NCI-H1105 (cell line): Measurements from ENCODE around the gene COL23A1.

Experiments
- DNase-seq: peaks from one replicate; lab custom pipeline; 2025; lab: John Stamatoyannopoulos, UW

COL23A1 gene

DNA sequence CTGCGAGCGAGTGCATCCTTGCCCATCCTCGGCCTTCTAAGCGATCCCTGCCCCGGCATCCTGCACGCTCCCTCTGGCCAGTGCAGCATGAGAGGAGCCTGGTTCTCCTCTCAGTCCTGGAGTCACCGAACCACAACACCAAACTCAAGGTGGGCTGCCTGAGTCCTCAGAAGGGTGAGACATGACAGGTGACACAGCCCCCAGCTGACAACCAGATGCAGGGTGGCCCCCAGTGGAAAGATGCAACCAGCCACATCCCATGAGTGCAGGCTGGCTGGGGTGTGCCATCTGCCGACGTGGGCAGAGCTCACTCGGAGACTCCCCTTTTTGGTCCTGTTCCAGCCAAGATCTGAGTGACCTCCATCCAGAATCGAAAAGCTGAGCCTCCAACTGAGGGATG lies 58.4 kb downstream of the COL23A1 start:
- no peak for DNase-seq

DNA sequence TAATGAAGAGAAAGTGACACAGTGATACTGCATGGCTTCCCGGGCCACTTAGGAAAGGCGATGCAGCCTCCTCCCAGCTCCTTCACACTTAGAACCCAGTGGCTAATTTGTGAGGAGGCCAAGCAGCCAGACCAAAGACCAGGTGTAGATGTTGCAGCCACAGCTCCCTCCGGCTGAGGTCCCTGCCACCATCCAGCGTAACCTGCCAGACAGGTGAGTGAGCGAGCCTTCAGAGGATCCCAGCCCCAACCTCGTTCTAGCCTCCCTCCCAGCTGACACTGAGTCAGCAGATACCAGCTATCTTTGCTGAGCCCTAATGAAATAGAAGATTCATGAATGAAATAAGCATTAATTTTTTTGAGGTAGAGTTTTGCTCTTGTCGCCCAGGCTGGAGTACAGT lies 59.7 kb downstream of the COL23A1 start:
- no peak for DNase-seq

GRCh38 chr5:178529080-178529479 lies 61.1 kb downstream of the COL23A1 start:
- no peak for DNase-seq

- no peak for DNase-seq
Measured at GRCh38 chr5:178527458-178528307, 62.5 kb downstream of the COL23A1 start.

DNA sequence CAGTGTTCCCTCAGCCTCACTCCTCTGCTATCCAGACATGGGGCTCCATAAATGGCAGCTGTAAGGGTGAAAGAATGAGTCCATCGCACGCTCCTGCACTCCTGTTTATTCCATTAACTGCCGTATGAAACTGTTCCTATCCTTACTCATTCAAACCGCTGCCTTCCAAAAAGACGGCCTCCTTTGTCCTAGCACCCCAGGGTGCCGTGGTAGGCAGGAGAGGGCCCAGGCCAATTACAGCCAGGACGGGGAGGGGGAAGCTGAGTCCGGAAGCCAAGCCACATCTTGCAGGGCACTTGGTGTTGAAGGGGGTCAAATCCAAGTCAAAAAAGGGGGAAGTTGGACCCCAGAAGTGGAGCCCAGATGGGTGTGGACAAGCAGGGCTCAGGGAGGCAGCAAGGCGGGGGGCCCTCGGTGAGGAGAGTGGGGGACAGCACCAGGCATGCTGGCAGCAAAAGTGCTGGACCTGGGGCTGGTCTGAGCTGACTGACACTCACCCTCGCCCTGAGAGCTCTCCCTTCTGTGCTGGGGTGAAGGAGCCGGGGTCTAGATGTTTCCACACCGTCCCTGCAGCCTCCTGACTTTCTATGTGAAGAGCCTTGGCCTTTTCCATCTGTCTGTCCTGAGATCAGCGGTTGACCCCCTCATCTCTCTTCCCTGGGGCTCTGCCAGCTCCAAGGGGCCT lies 63.3 kb downstream of the COL23A1 start:
- DNase-seq = no peak

DNA sequence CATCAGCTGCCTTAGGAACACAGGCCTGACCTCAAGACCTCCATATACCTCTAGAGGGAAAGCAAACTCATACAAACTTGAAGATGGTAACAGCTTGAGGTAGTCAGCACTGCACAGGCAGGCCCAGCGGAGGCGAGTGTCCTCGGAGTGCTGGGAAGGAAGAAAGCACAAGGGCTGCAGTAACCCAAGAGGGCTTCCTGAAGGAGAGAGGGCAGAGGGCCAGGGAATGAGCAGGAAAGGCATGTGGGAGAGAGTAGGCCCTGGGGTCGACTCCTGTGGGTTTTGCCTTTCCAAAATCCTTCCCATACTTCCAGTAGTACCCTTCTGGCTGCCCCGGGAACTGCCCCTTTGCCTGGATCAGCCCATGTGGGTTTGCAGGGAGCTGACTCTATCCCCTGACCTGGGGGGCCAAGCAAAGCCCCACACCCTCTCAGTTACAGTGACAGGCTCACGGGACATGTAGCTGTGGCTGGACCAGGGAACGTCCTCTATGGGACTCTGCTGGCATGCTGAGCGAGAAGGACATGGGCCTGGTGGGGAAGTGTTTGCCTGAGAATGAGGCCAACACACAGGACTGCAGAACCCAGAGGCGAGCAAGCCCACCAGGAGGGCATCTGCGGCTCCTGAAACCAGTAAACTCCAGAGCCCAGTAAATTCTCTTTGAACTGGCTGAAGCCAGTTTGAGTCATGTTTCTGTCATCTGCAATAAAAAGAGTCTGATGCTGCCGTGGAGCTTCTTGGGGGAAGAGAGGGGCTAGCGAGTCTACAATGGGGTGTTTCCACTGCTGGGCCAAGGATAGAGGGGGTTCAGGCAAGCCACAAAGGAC lies 64.1 kb downstream of the COL23A1 start:
- DNase-seq = no peak

GRCh38 chr5:178524093-178524882 lies 65.9 kb downstream of the COL23A1 start:
- no peak for DNase-seq

- DNase-seq = no peak
Measured at GRCh38 chr5:178522361-178522760, 67.8 kb downstream of the COL23A1 start.

DNA sequence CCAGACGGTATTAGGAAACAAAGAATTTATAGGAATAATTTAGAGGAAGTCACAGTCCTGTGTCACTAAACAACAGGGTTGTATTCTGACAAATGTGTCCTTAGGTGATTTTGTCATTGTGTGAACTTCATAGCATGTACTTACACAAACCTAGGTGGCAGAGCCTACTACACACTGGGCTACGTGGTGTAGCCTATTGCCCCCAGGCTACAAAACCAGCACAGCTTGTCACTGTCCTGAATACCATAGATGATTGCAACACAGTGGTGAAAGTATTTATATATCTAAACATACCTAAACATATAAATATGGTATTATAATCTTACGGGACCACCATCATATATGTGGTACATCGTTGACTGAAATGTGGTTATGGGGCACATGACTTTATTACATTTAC lies 69.3 kb downstream of the COL23A1 start:
- DNase-seq = no peak

DNA sequence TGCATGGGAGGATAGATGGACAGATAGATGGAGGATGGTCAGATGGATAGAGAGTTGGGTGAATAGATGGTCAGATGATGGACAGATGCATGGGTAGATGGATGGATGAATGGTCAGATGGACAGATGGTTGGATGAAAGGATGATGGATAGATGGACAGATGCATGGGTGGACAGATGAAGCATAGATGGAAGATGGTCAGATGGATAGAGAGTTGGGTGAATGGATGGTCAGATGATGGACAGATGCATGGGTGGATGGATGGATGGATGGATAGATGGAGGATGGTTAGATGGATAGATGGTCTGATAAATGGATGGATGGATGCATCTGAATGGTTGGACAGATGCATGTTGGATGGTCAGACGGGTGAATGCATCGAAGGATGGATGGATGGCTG lies 70.4 kb downstream of the COL23A1 start:
- no peak for DNase-seq

DNA sequence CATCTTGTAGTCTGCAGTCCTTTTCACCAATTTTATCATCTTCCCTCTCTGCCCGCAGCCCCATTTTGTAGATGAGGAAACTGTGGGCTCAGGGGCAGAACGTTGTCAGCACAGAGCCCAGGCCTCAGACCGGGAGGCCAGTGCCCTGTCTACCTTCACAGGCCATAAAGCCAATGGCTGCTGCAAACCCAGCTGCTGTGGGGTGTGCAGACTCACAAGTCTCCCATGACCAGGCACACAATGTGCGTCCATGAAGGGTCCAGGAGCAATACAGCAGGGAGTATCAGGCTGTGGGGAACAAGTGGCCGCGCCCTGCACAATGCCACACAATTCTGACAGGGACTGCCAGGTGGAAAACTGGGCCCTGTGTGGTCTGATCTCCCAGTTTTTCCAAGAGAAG lies 71.0 kb downstream of the COL23A1 start:
- no peak for DNase-seq

- DNase-seq = no peak
Measured at GRCh38 chr5:178516504-178517235, 73.5 kb downstream of the COL23A1 start.

GRCh38 chr5:178515776-178516503 lies 74.3 kb downstream of the COL23A1 start:
- no peak for DNase-seq

GRCh38 chr5:178514851-178515418 lies 75.3 kb downstream of the COL23A1 start:
- DNase-seq = no peak

DNA sequence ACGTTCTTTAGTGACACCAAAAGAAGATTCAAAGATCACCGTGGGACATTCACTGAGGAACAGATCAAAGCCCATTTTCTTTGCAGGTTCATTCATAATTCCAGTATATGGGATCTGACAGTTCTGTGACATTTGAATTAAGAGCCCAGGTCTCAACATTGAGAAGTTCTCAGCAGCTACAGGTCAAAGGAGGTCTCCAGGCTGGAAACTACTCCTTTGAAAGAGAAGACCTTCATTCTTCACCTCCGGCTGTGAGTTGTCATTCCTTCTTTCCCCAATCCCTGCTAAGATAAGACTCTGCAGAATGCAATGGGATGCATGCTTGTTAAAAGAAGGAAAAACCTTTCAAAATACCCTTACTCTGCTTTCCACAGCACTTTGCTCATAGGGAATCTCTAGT lies 79.0 kb downstream of the COL23A1 start:
- no peak for DNase-seq

- DNase-seq = no peak
Measured at GRCh38 chr5:178509491-178510057, 80.6 kb downstream of the COL23A1 start.

DNA sequence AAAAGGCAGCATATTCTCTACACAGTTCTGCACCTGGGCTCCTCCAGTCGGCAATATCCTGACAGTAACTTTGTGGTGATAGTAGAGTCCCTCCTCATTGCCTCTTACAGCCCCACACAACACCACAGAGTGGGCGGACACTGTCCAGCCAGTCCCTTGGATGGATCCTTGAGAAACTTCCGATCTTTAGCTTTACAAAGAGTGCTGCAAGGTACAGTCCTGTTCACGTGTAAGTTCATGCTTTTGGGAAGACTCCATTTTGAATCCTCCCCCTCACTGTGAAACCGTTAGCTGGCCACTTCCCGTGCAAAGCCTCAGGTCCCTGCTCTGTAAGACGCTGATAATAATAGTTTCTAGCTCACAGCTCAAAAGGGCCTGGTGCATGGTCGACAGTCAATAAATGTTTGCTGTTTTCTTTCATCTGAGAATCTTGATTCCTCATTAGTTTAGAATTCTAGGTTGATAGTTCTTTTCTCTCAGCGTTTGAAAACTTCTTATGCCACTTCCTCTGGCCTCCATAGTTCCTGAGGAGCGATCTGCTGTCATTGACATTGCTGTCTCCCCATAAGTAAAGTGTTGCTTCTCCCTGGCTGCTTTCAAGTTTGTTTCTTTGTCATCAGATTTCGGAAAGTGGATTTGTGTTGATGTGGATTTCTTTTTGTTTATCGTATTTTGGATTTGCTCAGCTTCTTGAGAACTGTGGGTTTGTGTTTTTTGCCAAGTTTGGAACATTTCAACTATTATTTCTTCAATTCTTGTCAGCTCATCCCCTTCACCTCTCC lies 82.9 kb downstream of the COL23A1 start:
- no peak for DNase-seq

DNA sequence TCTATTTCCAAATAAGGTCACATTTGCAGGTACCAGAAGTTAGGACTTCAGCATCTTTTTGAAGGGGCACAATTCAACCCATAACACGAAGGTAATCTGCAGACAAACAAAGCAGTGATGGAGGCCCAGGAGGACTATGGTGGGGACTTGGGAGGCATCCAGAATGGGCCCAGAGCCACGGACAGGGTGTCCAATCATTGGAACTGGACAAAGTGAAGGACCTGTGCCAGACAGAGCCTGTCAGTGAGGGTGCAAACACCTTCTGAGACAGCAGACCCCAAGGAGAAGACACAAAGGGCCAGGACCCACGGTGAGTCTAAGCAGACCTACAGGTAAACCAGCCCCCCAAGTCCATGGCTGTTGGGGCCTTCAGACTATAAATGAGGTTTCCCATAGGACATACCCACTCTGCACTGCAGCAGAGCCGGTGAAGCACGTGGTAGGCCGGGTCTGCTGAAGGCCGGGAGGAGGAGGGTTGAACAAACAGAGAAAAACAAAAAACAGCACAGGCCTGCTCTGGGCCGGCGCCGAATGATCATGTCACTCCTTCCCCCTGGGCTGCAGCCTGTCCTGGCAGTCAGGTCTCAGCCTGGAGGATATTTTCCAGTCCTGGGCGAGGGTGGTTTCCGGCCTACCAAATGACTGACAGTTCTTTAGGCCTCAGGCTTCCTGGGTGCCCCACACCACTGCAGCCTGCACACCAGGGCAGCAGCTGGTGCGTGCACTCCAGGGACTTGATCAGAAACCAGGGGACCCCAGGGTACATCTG lies 84.4 kb downstream of the COL23A1 start:
- DNase-seq = no peak
